NCI-H1105 treated with DMSO at 0.1 percent for 48 hours (cell line): ENCODE measurements around the gene SYT12.
"Not testable (repeated sequence)": the region's sequence is repeated elsewhere in the genome, so short reads cannot be mapped to it uniquely, and the experiment has no call there.

ENCODE experiments used
- DNase-seq: peaks from one replicate; lab custom pipeline; 2025; lab: John Stamatoyannopoulos, UW

The SYT12 gene, protein sequence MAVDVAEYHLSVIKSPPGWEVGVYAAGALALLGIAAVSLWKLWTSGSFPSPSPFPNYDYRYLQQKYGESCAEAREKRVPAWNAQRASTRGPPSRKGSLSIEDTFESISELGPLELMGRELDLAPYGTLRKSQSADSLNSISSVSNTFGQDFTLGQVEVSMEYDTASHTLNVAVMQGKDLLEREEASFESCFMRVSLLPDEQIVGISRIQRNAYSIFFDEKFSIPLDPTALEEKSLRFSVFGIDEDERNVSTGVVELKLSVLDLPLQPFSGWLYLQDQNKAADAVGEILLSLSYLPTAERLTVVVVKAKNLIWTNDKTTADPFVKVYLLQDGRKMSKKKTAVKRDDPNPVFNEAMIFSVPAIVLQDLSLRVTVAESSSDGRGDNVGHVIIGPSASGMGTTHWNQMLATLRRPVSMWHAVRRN

GRCh38 chr11:67022961-67023956 is at the start of gene SYT12:
SYT12 (plus strand) TSS chr11:67023134; CDS start chr11:67030145, 7,011 bp downstream.
- no peak for DNase-seq

DNA sequence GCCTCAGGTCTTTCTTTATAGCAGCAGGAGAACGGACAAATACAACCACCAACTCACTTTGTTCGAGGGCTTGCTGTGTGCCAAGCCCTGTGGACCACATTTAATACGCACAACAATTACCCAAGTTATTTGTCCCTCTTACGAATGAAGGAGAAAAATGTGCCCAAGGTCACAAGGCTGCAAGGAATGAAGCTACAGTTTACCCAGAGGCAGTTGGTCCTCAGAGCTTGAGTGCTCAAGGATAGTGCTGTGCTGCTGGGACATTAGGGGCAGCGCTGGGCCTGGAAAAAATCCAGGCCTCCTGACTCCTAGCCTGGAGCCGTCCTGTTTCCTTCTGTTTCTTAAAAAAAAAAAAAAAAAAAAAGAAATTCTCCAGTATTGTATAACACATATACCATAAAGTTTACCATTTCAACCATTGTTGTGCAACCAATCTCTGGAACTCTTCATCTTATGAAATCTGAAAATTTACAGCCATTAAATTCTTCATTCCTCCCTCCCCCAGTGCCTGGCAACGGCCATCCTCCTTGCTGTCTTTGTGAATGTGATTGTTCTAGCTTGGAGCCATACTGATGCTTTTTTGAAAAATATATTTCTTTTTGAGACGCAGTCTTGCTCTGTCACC is 48.9 kb upstream of the SYT12 start:
- no peak for DNase-seq

GRCh38 chr11:66974724-66975404 is 48.1 kb upstream of the SYT12 start, which contains the start of gene C11orf86:
C11orf86 (plus strand) TSS chr11:66975304; CDS start chr11:66975363, 59 bp downstream.
- DNase-seq: no peak

DNA sequence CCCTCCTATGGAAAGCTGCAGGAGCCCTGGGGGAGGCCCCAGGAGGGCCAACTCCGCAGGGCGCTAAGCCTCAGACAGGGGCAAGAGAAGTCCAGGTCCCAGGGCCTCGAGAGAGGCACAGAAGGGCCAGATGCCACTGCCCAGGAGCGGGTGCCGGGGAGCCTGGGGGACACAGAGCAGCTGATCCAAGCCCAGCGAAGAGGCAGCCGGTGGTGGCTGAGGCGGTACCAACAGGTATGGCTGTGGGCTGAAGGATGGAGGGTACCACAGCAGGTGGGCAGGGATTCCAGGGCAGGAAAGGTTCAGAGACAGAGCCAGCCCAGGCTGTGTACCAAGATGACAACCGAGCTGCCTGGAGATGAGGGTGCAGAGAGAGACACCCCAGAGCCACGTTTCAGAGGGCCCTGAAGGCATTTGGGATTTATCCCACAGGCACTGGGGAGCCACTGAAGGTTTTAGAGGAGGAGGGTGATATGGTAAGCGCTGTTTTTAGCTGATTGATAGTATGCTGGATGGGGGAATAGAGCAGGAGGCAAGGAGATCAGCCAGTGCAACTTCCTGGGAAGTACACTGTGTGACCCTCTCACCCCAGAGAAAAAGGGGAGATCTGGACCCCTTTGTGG is 47.4 kb upstream of the SYT12 start:
- no peak for DNase-seq

- DNase-seq: peak; percentile 30
These were observed 46.9 kb upstream of the SYT12 start for GRCh38 chr11:66976028-66976467.

GRCh38 chr11:66976925-66977324 is 46.0 kb upstream of the SYT12 start:
- no peak for DNase-seq

GRCh38 chr11:66978229-66978628 is 44.7 kb upstream of the SYT12 start:
- DNase-seq: no peak

DNA sequence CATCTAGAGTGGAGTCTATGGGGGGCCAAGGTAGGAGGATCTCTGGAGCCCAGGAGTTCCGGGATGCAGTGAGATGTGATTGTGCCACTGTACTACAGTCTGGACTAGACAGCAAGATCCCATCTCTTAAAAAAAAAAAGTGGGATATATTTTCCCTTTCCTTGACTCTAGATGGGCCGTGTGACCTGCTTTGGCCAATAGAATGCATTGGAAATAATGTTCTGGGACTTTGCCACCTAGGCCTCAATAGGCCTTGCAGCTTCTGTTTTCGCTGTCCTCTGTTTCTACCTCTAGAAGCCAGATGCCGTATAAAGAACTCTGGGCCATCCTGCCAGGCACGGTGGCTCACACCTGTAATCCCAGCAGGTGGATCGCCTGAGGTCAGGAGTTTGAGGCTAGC is 44.2 kb upstream of the SYT12 start:
- DNase-seq: no peak

DNA sequence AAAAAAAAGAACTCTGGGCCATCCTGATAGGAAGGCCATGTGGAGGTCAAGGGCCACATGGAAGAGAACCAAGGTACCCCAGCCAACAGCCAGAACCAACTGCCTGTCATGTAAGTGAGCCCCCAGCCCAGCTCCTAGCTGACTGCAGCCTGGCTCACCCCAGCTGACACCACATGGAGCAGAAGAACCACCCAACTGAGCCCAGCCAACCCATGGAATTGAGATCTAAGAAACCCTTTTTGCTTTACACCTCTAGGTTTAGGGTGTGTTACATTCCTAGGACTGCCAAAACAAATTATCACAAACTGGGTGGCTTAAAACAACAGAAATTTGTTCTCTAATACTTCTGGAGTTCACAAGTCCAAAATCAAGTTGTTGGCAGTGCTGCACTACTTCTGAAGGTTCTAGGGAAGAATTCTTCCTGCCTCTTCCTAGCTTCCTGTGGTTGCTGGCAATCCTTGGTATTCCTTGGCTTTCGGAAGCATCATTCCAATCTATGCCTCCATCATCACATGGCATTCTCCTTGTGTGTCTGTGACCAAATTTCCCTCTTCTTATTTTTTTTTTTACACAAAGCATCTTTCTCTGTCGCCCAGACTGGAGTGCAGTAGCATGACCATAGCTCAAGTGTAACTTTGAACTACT is 43.5 kb upstream of the SYT12 start:
- DNase-seq: no peak

- DNase-seq: peak; percentile 84
These were observed 40.9 kb upstream of the SYT12 start for GRCh38 chr11:66981976-66982578.

- DNase-seq: no peak
These were observed 39.5 kb upstream of the SYT12 start for GRCh38 chr11:66983275-66983924.

DNA sequence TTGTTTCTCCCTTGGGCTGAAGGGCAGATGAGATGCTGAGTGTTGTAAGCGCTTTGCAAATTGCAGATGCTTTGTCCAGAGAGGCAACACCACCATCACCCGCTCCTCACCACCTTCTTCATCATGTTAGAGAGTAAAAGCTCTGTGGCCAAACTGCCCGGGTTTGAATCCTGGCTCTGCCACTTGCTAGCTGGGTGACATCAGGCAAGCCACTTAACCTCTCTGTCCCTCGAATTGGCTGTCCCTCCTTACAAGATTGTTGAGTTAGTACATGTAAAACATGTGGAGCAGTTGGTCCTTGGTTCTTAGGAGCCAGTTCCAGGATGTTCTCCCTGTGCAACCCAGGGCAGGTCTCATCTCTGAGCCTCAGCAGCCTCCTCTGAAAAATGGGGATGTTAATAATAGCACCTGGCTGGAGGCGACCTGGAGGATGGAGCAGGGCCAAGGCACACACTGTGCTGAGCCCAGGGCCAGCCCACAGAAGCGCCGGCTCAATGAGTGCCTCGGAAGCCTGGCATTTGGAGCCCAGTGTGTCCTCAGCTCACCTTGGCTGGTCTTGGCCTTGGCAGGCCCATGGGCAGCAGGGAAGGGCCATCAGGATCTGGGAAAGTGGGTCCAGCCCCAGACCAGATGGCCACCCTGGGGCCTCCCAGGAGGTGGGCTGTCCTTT is 37.3 kb upstream of the SYT12 start:
- DNase-seq: no peak

DNA sequence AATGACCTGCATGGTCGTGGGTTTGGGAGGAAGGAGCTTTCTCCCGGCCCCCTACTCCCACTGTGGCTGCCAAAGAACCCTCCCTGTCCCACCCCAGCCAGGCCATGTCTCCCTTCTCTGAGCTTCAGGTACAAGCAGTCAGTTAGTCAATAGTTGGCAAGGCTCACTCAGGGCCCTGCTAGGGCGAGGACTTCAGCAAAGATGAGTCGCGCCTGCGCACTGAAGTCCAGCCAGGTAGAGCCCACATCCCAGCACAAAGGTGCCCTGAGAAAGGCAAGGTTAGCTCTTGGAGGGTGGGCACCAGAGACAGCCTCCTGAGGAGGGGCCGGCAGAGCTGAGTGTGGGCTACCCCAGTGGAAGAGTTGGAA is 36.8 kb upstream of the SYT12 start:
- no peak for DNase-seq

DNA sequence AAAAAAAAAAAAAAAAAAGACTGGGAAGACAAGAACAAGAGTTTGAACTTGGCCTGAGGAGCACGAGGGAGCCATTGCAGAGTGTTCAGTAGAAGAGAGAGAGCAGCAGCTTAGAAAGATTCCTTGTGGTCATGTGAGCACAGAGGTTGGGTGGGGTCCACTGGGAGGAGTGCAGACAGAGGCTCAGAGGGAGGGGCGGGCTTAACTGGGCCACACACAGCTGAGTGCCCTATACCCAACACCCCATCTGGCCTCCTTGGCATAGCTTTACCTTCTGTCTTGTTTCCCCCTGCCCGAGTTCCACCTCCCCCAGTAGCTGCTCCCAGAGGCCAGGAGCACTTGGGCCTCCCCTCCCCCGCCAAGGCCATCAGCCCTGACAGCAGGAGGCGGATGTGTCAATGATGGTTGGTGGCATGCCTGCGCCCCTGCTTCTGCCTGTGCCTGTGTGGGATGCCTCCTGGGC is 35.7 kb upstream of the SYT12 start:
- DNase-seq: no peak

DNA sequence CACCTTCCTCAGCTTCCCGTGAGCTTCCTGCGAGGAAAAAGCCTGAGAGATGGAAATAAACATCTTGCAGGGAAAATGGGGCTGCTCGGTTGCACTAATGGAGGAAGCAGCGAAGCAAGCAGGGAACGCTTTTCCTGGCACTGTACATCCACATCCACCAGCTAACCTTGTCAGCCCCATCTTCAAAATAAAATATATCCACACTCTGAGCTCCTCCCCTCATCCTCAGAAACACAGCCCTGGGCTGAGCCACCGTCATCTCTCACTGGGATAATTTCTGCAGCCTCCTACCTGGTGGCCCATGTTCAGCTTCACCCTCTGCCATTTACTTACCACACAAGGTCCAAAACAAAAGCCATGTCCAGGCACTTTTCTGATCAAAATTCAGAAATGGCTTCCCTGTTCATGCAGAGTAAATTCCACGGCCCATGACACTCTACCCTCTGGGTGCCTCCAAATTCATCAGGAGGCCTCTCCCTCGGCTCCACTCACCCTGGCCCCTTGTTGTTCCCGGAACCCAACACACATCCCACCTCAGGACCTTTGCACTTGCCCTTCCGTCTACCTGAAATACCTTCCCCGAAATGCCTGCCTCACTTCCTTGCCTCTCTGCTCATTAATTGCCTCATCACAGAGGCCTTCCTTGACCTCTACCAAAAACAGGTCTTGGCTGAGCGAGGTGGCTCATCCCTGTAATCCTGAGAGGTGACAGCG is 34.9 kb upstream of the SYT12 start:
- no peak for DNase-seq

GRCh38 chr11:66988741-66989140 is 34.2 kb upstream of the SYT12 start:
- DNase-seq: not testable (repeated sequence)

- DNase-seq: not testable (repeated sequence)
These were observed 33.6 kb upstream of the SYT12 start for GRCh38 chr11:66989360-66989759.

DNA sequence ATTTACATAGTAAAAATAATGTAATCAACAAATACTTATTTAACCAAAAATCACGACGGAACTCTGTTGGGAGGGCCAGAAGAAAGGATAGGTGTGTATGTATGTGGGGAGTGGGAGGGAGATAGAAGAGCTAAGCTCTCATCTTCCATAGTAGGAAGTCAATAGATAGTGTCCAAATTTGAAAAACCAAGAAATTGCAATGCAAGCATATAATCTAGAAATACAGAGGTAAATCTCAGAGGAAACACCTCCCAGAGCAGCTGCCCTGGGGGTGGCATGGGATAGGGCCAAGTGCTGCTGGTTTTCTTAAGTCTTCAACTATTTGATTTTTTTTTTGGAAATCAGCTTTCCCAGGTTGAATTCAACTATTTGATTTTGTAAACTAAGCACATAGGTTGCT is 30.9 kb upstream of the SYT12 start:
- no peak for DNase-seq
